Transverse colon (tissue), 3 donors: Measurements from ENCODE around the gene RBP4.

Experiments used
- CTCF ChIP-seq, 5 experiments: fragments of 200-600 bp in 3 of 5; fragments of 450-650 bp in 2 of 5; sonication (generic) in 3 of 5; IDR thresholded peaks; 1 replicate in 2 of 5; 2 replicates in 3 of 5; pipeline ENCODE4 v1.5.1; 2016 to 2017; ENCODE audit warnings: antibody characterized with exemption in 5 of 5, inconsistent platforms in 3 of 5, mild to moderate bottlenecking in 2 of 5, moderate library complexity in 1 of 5
- EP300 ChIP-seq: sonication (generic); formaldehyde crosslinking; IDR thresholded peaks from one replicate; pipeline ENCODE4 v1.6.1; 2017; ENCODE audit warnings: antibody characterized with exemption, low read depth
- POLR2A ChIP-seq: fragments of 450-650 bp; IDR thresholded peaks from one replicate; pipeline ENCODE4 v1.6.1; 2016; ENCODE audit warnings: antibody characterized with exemption, mild to moderate bottlenecking, moderate library complexity

- no peak for TF ChIP-seq POLR2A
- TF ChIP-seq CTCF (IDR thresholded peaks at IDR 0.05), result no peak
- no peak for TF ChIP-seq EP300
These were observed 46.7 kb downstream of the RBP4 start for GRCh38 chr10:93554316-93554663.
